Stimulated activated CD8-positive, alpha-beta memory T cell treated with anti-CD3 and anti-CD28 coated beads, Interleukin-4, amount 100 ng/mL, for 24 hours (primary cell): Measurements from ENCODE around the gene GBP1.
"Not testable (repeated sequence)": the region's sequence is repeated elsewhere in the genome, so short reads cannot be mapped to it uniquely, and the experiment has no call there.

Source experiments
- DNase-seq: peaks from one replicate; pipeline ENCODE4 v3.0.0-alpha.2; 2020; ENCODE audit warnings: low read depth

Gene GBP1

GRCh38 chr1:89065079-89065868 is at the start of gene GBP1:
Gene GBP1 (minus strand): TSS chr1:89065208. CDS start chr1:89063234, 1,974 bp downstream.
- no peak for DNase-seq

GRCh38 chr1:89114662-89115061 is 49.7 kb upstream of the GBP1 start:
- DNase-seq, result no peak

GRCh38 chr1:89112871-89113613 is 48.0 kb upstream of the GBP1 start:
- DNase-seq, result no peak

- DNase-seq, result no peak
These were observed 39.7 kb upstream of the GBP1 start for GRCh38 chr1:89104687-89105086.

GRCh38 chr1:89104147-89104546 is 39.1 kb upstream of the GBP1 start:
- DNase-seq, result no peak

GRCh38 chr1:89102021-89102420 is 37.0 kb upstream of the GBP1 start:
- DNase-seq, result no peak

GRCh38 chr1:89100412-89100811 is 35.4 kb upstream of the GBP1 start:
- no peak for DNase-seq

GRCh38 chr1:89098857-89099256 is 33.8 kb upstream of the GBP1 start:
- DNase-seq, result no peak

GRCh38 chr1:89095737-89096136 is 30.7 kb upstream of the GBP1 start:
- DNase-seq, result no peak

GRCh38 chr1:89089962-89090361 is 25.0 kb upstream of the GBP1 start:
- no peak for DNase-seq

GRCh38 chr1:89088572-89088971 is 23.6 kb upstream of the GBP1 start:
- no peak for DNase-seq

- no peak for DNase-seq
These were observed 22.2 kb upstream of the GBP1 start for GRCh38 chr1:89087241-89087640.

GRCh38 chr1:89085781-89086180 is 20.8 kb upstream of the GBP1 start:
- DNase-seq, result no peak

- DNase-seq, result no peak
These were observed 16.0 kb upstream of the GBP1 start for GRCh38 chr1:89081005-89081404.

GRCh38 chr1:89080068-89080467 is 15.1 kb upstream of the GBP1 start:
- not testable (repeated sequence) for DNase-seq

- DNase-seq, result not testable (repeated sequence)
These were observed 7.6 kb upstream of the GBP1 start for GRCh38 chr1:89072466-89073065.

- no peak for DNase-seq
These were observed 5.5 kb upstream of the GBP1 start for GRCh38 chr1:89070509-89070908.

GRCh38 chr1:89069951-89070350 is 4.9 kb upstream of the GBP1 start:
- DNase-seq, result no peak

GRCh38 chr1:89068291-89068690 is 3.3 kb upstream of the GBP1 start:
- no peak for DNase-seq

- no peak for DNase-seq
These were observed 376 bp downstream of the GBP1 start for GRCh38 chr1:89064632-89065031.

GRCh38 chr1:89063094-89063493 is 1.9 kb downstream of the GBP1 start:
- DNase-seq, result no peak

GRCh38 chr1:89060091-89060490 is 4.9 kb downstream of the GBP1 start:
- no peak for DNase-seq

- no peak for DNase-seq
These were observed 13.1 kb downstream of the GBP1 start for GRCh38 chr1:89051955-89052312.
